Keratinocyte (primary cell): ENCODE results near the gene CNN1.

Experiments used
- CTCF ChIP-seq, 3 experiments: IDR thresholded peaks in 1 of 3; conservative IDR thresholded peaks in 1 of 3; optimal IDR thresholded peaks in 1 of 3; 2 replicates in 2 of 3; 3 replicates in 1 of 3; pipeline versions ENCODE3 to v1.5.1; 2011; ENCODE audit warnings: low read length in 3 of 3, mild to moderate bottlenecking in 3 of 3, moderate library complexity in 2 of 3, control low read depth in 1 of 3, inconsistent platforms in 1 of 3; ENCODE audit not compliant: insufficient read depth in 2 of 3; ENCODE audit errors: extremely low read depth in 1 of 3
- EZH2 ChIP-seq: IDR thresholded peaks from one replicate; pipeline ENCODE4 v1.6.1; 2012; ENCODE audit warnings: inconsistent platforms, mild to moderate bottlenecking, low read length, moderate library complexity

- no peak for TF ChIP-seq CTCF (optimal IDR thresholded peaks at IDR 0.05 in 1 of 3, IDR thresholded peaks at IDR 0.05 in 1 of 3, conservative IDR thresholded peaks at IDR 0.05 in 1 of 3; ENCODE audit: extremely low read depth in 1 of 3, insufficient read depth in 2 of 3, low read length in 3 of 3)
- TF ChIP-seq EZH2 = no peak
Observed at GRCh38 chr19:11598103-11598483, 59.4 kb downstream of the CNN1 start.
